Esophagus muscularis mucosa (tissue), 4 donors: ENCODE data around the gene CAMKK2. TPM values are rescaled to one million over a fixed set of nuclear protein-coding genes. Genes with fewer than 3 reads are reported as not detected.

ENCODE experiments used
- DNase-seq: peaks from one replicate; pipeline ENCODE4 v3.0.0-alpha.2; 2017; ENCODE audit errors: extremely low spot score
- H3K27ac ChIP-seq, 4 donors: fragments of 200-600 bp; sonication (generic); replicated peaks in 1 of 4; 1 replicate in 3 of 4; 2 replicates in 1 of 4; pipeline ENCODE4 v1.5.1; 2016 to 2019; ENCODE audit warnings: mild to moderate bottlenecking in 1 of 4
- H3K27me3 ChIP-seq, 4 donors: fragments of 200-600 bp; sonication (generic); one replicate each; pipeline versions ENCODE4 v1.5.1 to v1.6.0; 2016 to 2019
- H3K36me3 ChIP-seq, 4 donors: fragments of 200-600 bp; sonication (generic); one replicate each; pipeline ENCODE4 v1.5.1; 2016 to 2019
- H3K4me1 ChIP-seq, 4 donors: fragments of 200-600 bp; sonication (generic); one replicate each; pipeline ENCODE4 v1.5.1; 2016 to 2019
- H3K4me3 ChIP-seq, 4 donors: fragments of 200-600 bp; sonication (generic); 1 replicate in 2 of 4; 2 replicates in 2 of 4; pipeline ENCODE4 v1.5.1; 2016 to 2019; ENCODE audit warnings: mild to moderate bottlenecking in 4 of 4, moderate library complexity in 1 of 4
- H3K9me3 ChIP-seq, 4 donors: fragments of 200-600 bp; sonication (generic); 1 replicate in 3 of 4; 2 replicates in 1 of 4; pipeline ENCODE4 v1.5.1; 2016 to 2019
- CTCF ChIP-seq, 3 experiments: fragments of 200-600 bp in 2 of 3; fragments of 450-650 bp in 1 of 3; sonication (generic) in 2 of 3; IDR thresholded peaks; one replicate each; pipeline ENCODE4 v1.5.1; 2017 to 2019; ENCODE audit warnings: antibody characterized with exemption in 3 of 3, mild to moderate bottlenecking in 2 of 3, moderate library complexity in 1 of 3
- EP300 ChIP-seq: sonication (generic); formaldehyde crosslinking; IDR thresholded peaks from one replicate; pipeline ENCODE4 v1.6.1; 2017; ENCODE audit warnings: antibody characterized with exemption
- POLR2A ChIP-seq: fragments of 450-650 bp; IDR thresholded peaks from one replicate; pipeline ENCODE4 v1.6.1; 2017; ENCODE audit warnings: antibody characterized with exemption, moderate library complexity, mild to moderate bottlenecking, low read depth
- POLR2AphosphoS5 ChIP-seq, 2 donors: sonication (generic); formaldehyde crosslinking; IDR thresholded peaks; one replicate each; pipeline ENCODE4 v1.6.1; 2017; ENCODE audit warnings: antibody characterized with exemption in 2 of 2
- WGBS: methylation state at CpG from one replicate; pipeline ENCODE4 v1.1.5; 2018; 5-methylcytosine and 5-hydroxymethylcytosine counted together
- intact Hi-C: fragments of 100-400 bp; cut with DNase I; formaldehyde crosslinking; loops from one replicate; pipeline ENCODE4 v1.15.1; 2023
- total RNA-seq, 4 donors: library from RNA; depleted of rRNA; stranded (reverse); fragments of >200 nt; gene quantifications; one replicate each; pipeline versions ENCODE4 v1.1.0 to v1.2.1, GENCODE V29; 2016

Gene CAMKK2
- total RNA-seq, 4 donors from 2014 or later, result 23.9 to 45.0 (median 37.4) TPM

- DNase-seq, result no peak
- TF ChIP-seq EP300 (no peak), POLR2AphosphoS5 (IDR thresholded peaks at IDR 0.05) (no peak), CTCF (IDR thresholded peaks at IDR 0.05) (no peak), POLR2A (no peak)
- Histone ChIP-seq H3K27me3 (no peaks in the 10 kb centered on the region), H3K27ac (no peak overlapping the region), H3K36me3 (peaks cover 9 to 70% (median 49%) of the 10 kb centered on the region in 4 donors), H3K9me3 (no peaks in the 10 kb centered on the region), H3K4me3 (no peak overlapping the region), H3K4me1 (no peaks in the 10 kb centered on the region)
- 82% methylated on average over 8 of the region's 8 CpGs for WGBS
- intact Hi-C loops, result no loop called here
Measured at GRCh38 chr12:121224591-121224990, 71.9 kb downstream of the CAMKK2 start.

- H3K27ac ChIP-seq, result no peak overlapping the region
- intact Hi-C loops, result no loop called here
- peaks cover 9 to 70% (median 50%) of the 10 kb centered on the region in 4 donors for H3K36me3 ChIP-seq
- TF ChIP-seq POLR2A, result no peak
- TF ChIP-seq EP300, result no peak
- no peak for TF ChIP-seq CTCF (IDR thresholded peaks at IDR 0.05)
- no peak for TF ChIP-seq POLR2AphosphoS5 (IDR thresholded peaks at IDR 0.05)
- 78% methylated on average over 9 of the region's 19 CpGs for WGBS
- H3K9me3 ChIP-seq, result no peaks in the 10 kb centered on the region
- no peaks in the 10 kb centered on the region for H3K4me1 ChIP-seq
- DNase-seq, result no peak
- no peak overlapping the region for H3K4me3 ChIP-seq
- H3K27me3 ChIP-seq, result no peaks in the 10 kb centered on the region
Measured at GRCh38 chr12:121223292-121224285, 72.9 kb downstream of the CAMKK2 start.

- Histone ChIP-seq H3K4me1 (no peaks in the 10 kb centered on the region), H3K27me3 (no peaks in the 10 kb centered on the region), H3K27ac (no peak overlapping the region), H3K4me3 (no peak overlapping the region), H3K36me3 (peaks cover 14 to 75% (median 55%) of the 10 kb centered on the region in 4 donors), H3K9me3 (no peaks in the 10 kb centered on the region)
- DNase-seq, result no peak
- intact Hi-C loops, result no loop called here
- TF ChIP-seq CTCF (IDR thresholded peaks at IDR 0.05) (no peak), POLR2AphosphoS5 (IDR thresholded peaks at IDR 0.05) (no peak), POLR2A (no peak), EP300 (no peak)
- WGBS, result 91% methylated on average over 10 of the region's 10 CpGs
Measured at GRCh38 chr12:121222847-121223246, 73.7 kb downstream of the CAMKK2 start.

GRCh38 chr12:121219353-121219986 is 77.0 kb downstream of the CAMKK2 start:
- no peak overlapping the region for H3K4me3 ChIP-seq
- H3K36me3 ChIP-seq, result peaks cover 8 to 70% (median 47%) of the 10 kb centered on the region in 4 donors
- no peak for TF ChIP-seq POLR2A
- TF ChIP-seq CTCF (IDR thresholded peaks at IDR 0.05), result no peak
- TF ChIP-seq POLR2AphosphoS5 (IDR thresholded peaks at IDR 0.05), result no peak
- TF ChIP-seq EP300, result no peak
- H3K4me1 ChIP-seq, result peaks cover 5 to 10% (median 8%) of the 10 kb centered on the region in 4 donors
- 94% methylated on average over 3 of the region's 3 CpGs for WGBS
- no peak overlapping the region for H3K27ac ChIP-seq
- DNase-seq, result no peak
- intact Hi-C loops, result no loop called here
- H3K9me3 ChIP-seq, result no peaks in the 10 kb centered on the region
- H3K27me3 ChIP-seq, result no peaks in the 10 kb centered on the region
